ENCODE measurements around the gene DNAH1. TPM values are rescaled to one million over a fixed set of nuclear protein-coding genes. Genes with fewer than 3 reads are reported as not detected.

The DNAH1 gene
- total RNA-seq, 1 experiment from 2014 or later = 2.4 TPM

GRCh38 chr3:52422669-52423068, 106.5 kb downstream of the DNAH1 start:
- intact Hi-C loops (cut with micrococcal nuclease; ENCODE audit: unreplicated experiment) (no loop called here), in situ Hi-C loops (cut with HindIII; ENCODE audit: low pct_unique_long_range_greater_than_20kb, low sequenced_read_pairs) (no loop called here)
- H3K4me1 ChIP-seq (ENCODE audit: control insufficient read depth, insufficient read depth, low read length) = no peaks in the 10 kb centered on the region
- ATAC-seq = no peak
- ChIA-PET CTCF (interaction anchor here (1.2 kb wide), 1 partner anchor 25 kb away, joined by 4 read pairs; no protein-coding TSS in a partner anchor), POLR2A (no interaction called here)
- no peaks in the 10 kb centered on the region for H3K27me3 ChIP-seq (ENCODE audit: control insufficient read depth, insufficient read depth, low read length)
- no TSS peak for BruUV-seq (replicated peaks)
- H3K27ac ChIP-seq (ENCODE audit: low read length) = no peak overlapping the region
- TF ChIP-seq POLR2AphosphoS5 (IDR thresholded peaks at IDR 0.05; ENCODE audit: low read depth, low read length) (no peak), REST (IDR thresholded peaks at IDR 0.05; ENCODE audit: insufficient read depth in 1 of 2, low read depth in 2 of 2, low read length in 1 of 2) (no peak), TCF7L2 (IDR thresholded peaks at IDR 0.05; ENCODE audit: low read depth, low read length) (no peak), CTCF (IDR thresholded peaks at IDR 0.05) (no peak), SIN3A (IDR thresholded peaks at IDR 0.05; ENCODE audit: borderline replicate concordance, insufficient read depth, low read depth, low read length) (no peak)
- H3K9me3 ChIP-seq (ENCODE audit: control insufficient read depth, insufficient read depth, low read depth, low read length) = no peaks in the 10 kb centered on the region
- H3K4me3 ChIP-seq (ENCODE audit: low read depth in 2 of 2, low read length in 2 of 2) = no peak overlapping the region
- DNase-seq (ENCODE audit: low read depth, low spot score) = no peak
- H3K36me3 ChIP-seq (ENCODE audit: control insufficient read depth, insufficient read depth, low read length) = no peaks in the 10 kb centered on the region; the same call in 1 of the 2 replicates

- no TSS peak for BruUV-seq (replicated peaks)
- intact Hi-C loops (cut with micrococcal nuclease; ENCODE audit: unreplicated experiment) = no loop called here
- no peak overlapping the region for H3K4me3 ChIP-seq (ENCODE audit: low read depth in 2 of 2, low read length in 2 of 2)
- TF ChIP-seq REST (IDR thresholded peaks at IDR 0.05; ENCODE audit: insufficient read depth in 1 of 2, low read depth in 2 of 2, low read length in 1 of 2) = no peak
- TF ChIP-seq POLR2AphosphoS5 (IDR thresholded peaks at IDR 0.05; ENCODE audit: low read depth, low read length) = no peak
- no peak for TF ChIP-seq CTCF (IDR thresholded peaks at IDR 0.05)
- no peak for TF ChIP-seq TCF7L2 (IDR thresholded peaks at IDR 0.05; ENCODE audit: low read depth, low read length)
- no peak for TF ChIP-seq SIN3A (IDR thresholded peaks at IDR 0.05; ENCODE audit: borderline replicate concordance, insufficient read depth, low read depth, low read length)
- DNase-seq (ENCODE audit: low read depth, low spot score) = no peak
- H3K27me3 ChIP-seq (ENCODE audit: control insufficient read depth, insufficient read depth, low read length) = no peaks in the 10 kb centered on the region
- no peaks in the 10 kb centered on the region for H3K9me3 ChIP-seq (ENCODE audit: control insufficient read depth, insufficient read depth, low read depth, low read length)
- no peak for ATAC-seq
- ChIA-PET POLR2A (no interaction called here), CTCF (interaction anchor here (1.2 kb wide), 1 partner anchor 25 kb away, joined by 4 read pairs; no protein-coding TSS in a partner anchor)
- no peaks in the 10 kb centered on the region for H3K4me1 ChIP-seq (ENCODE audit: control insufficient read depth, insufficient read depth, low read length)
- H3K36me3 ChIP-seq (ENCODE audit: control insufficient read depth, insufficient read depth, low read length) = no peaks in the 10 kb centered on the region; the same call in 1 of the 2 replicates
- H3K27ac ChIP-seq (ENCODE audit: low read length) = no peak overlapping the region
- in situ Hi-C loops (cut with HindIII; ENCODE audit: low pct_unique_long_range_greater_than_20kb, low sequenced_read_pairs) = no loop called here
Measured at GRCh38 chr3:52423173-52423572, 107.1 kb downstream of the DNAH1 start.

All from Panc1 (cell line).